Testis (tissue), 2 donors: Measurements from ENCODE around the gene NCK2.

Experiments
- POLR2A ChIP-seq: fragments of 450-650 bp; IDR thresholded peaks from one replicate; pipeline ENCODE4 v1.6.1; 2017; ENCODE audit warnings: antibody characterized with exemption, mild to moderate bottlenecking, moderate library complexity
- TF ChIP-seq, protein P1 (sequence below), 3 experiments: fragments of 450-650 bp in 2 of 3; fragments of 200-600 bp in 1 of 3; sonication (generic) in 1 of 3; IDR thresholded peaks; one replicate each; pipeline ENCODE4 v1.5.1; 2016 to 2019; ENCODE audit warnings: antibody characterized with exemption in 3 of 3, mild to moderate bottlenecking in 2 of 3, moderate library complexity in 1 of 3

DNA sequence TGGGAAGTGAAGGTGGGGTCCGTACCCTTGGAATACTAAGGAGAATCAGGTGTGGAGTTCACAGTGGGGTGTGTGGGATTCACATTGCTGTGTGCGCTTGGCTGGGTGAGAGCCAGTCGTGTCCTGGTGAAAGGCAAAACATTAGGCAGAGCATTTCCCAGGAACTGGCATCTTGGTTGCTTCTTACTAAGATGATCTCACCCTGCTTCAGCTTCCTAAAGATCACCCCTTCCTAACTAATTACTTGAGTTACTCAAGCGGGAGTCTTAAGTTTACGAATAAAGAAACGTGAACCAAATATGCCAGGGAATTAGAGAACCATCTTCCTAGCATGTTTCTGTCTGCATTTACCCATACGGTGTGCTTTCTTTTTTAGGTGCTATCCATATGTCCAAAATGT is 122.9 kb downstream of the NCK2 start:
- TF ChIP-seq, protein P1, sequence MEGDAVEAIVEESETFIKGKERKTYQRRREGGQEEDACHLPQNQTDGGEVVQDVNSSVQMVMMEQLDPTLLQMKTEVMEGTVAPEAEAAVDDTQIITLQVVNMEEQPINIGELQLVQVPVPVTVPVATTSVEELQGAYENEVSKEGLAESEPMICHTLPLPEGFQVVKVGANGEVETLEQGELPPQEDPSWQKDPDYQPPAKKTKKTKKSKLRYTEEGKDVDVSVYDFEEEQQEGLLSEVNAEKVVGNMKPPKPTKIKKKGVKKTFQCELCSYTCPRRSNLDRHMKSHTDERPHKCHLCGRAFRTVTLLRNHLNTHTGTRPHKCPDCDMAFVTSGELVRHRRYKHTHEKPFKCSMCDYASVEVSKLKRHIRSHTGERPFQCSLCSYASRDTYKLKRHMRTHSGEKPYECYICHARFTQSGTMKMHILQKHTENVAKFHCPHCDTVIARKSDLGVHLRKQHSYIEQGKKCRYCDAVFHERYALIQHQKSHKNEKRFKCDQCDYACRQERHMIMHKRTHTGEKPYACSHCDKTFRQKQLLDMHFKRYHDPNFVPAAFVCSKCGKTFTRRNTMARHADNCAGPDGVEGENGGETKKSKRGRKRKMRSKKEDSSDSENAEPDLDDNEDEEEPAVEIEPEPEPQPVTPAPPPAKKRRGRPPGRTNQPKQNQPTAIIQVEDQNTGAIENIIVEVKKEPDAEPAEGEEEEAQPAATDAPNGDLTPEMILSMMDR (IDR thresholded peaks at IDR 0.05) = no peak
- no peak for TF ChIP-seq POLR2A
